Stimulated activated naive B cell treated with anti-CD40 and anti-IgM and Interleukin-4, amounts not matched to agents 10 μg/mL and 1 μg/mL and 100 μg/mL, for 72 hours (primary cell): Measurements from ENCODE around the gene NFIA.
A peak's percentile ranks its signal among the peaks of the same experiment; 100 is the strongest.

ENCODE experiments used
- ATAC-seq, 2 donors: fragments of 150-1000 bp; cut with Tn5 transposase; replicated peaks; 2 replicates each; pipeline ENCODE4 v1.10.0; 2021; ENCODE audit warnings: moderate library complexity in 1 of 2
- DNase-seq: peaks from one replicate; pipeline ENCODE4 v3.0.0; 2021
- H3K27ac Mint-ChIP-seq: one replicate; pipeline ENCODE4 v1.8.0; 2022; ENCODE audit warnings: mild to moderate bottlenecking, mixed read lengths
- H3K27me3 Mint-ChIP-seq, 2 donors: one replicate each; pipeline ENCODE4 v1.8.0; 2022; ENCODE audit warnings: mixed read lengths in 2 of 2
- H3K36me3 Mint-ChIP-seq, 2 donors: one replicate each; pipeline ENCODE4 v1.8.0; 2022; ENCODE audit warnings: mixed read lengths in 2 of 2, mild to moderate bottlenecking in 1 of 2
- H3K4me1 Mint-ChIP-seq, 2 donors: one replicate each; pipeline ENCODE4 v1.8.0; 2022; ENCODE audit warnings: mixed read lengths in 2 of 2, mild to moderate bottlenecking in 1 of 2
- H3K4me3 Mint-ChIP-seq, 2 donors: one replicate each; pipeline ENCODE4 v1.8.0; 2022; ENCODE audit warnings: mild to moderate bottlenecking in 2 of 2, mixed read lengths in 2 of 2, moderate library complexity in 1 of 2
- H3K9me3 Mint-ChIP-seq, 2 donors: one replicate each; pipeline ENCODE4 v1.8.0; 2022; ENCODE audit warnings: mixed read lengths in 2 of 2, mild to moderate bottlenecking in 1 of 2

Gene NFIA

GRCh38 chr1:61307422-61308142, 225.2 kb downstream of the NFIA start:
- Mint-ChIP-seq H3K4me1 (peaks cover 2 to 8% of the 10 kb centered on the region in 2 donors), H3K9me3 (no peaks in the 10 kb centered on the region), H3K27me3 (peaks cover 5 to 8% of the 10 kb centered on the region in 2 donors), H3K27ac (no peak overlapping the region), H3K36me3 (no peaks in the 10 kb centered on the region), H3K4me3 (no peak overlapping the region)
- ATAC-seq (no peak), DNase-seq (no peak)

GRCh38 chr1:61310057-61310456, 227.7 kb downstream of the NFIA start:
- Mint-ChIP-seq H3K27ac (no peak overlapping the region), H3K9me3 (no peaks in the 10 kb centered on the region), H3K4me3 (no peak overlapping the region), H3K36me3 (no peaks in the 10 kb centered on the region), H3K4me1 (no peaks in the 10 kb centered on the region), H3K27me3 (peaks cover 0 to 8% of the 10 kb centered on the region in 2 donors)
- ATAC-seq (no peak), DNase-seq (no peak)

- Mint-ChIP-seq H3K4me3 (no peak overlapping the region), H3K4me1 (no peaks in the 10 kb centered on the region), H3K27ac (no peak overlapping the region), H3K36me3 (no peaks in the 10 kb centered on the region), H3K9me3 (no peaks in the 10 kb centered on the region), H3K27me3 (peaks cover 0 to 8% of the 10 kb centered on the region in 2 donors)
- no peak for ATAC-seq
- DNase-seq, result no peak
Observed at GRCh38 chr1:61310538-61310937, 228.2 kb downstream of the NFIA start.

GRCh38 chr1:61313906-61314422, 231.6 kb downstream of the NFIA start:
- Mint-ChIP-seq H3K4me3 (no peak overlapping the region), H3K27me3 (peaks cover 0 to 6% of the 10 kb centered on the region in 2 donors), H3K36me3 (no peaks in the 10 kb centered on the region), H3K9me3 (no peaks in the 10 kb centered on the region), H3K4me1 (peaks cover 5 to 7% of the 10 kb centered on the region in 2 donors), H3K27ac (no peak overlapping the region)
- DNase-seq (no peak), ATAC-seq (no peak)

GRCh38 chr1:61315011-61315410, 232.7 kb downstream of the NFIA start:
- Mint-ChIP-seq H3K27ac (no peak overlapping the region), H3K36me3 (no peaks in the 10 kb centered on the region), H3K4me3 (no peak overlapping the region), H3K9me3 (no peaks in the 10 kb centered on the region), H3K27me3 (no peaks in the 10 kb centered on the region), H3K4me1 (peaks cover 8 to 16% of the 10 kb centered on the region in 2 donors)
- DNase-seq (no peak), ATAC-seq (no peak)

- DNase-seq (no peak), ATAC-seq (no peak)
- Mint-ChIP-seq H3K9me3 (no peaks in the 10 kb centered on the region), H3K27ac (no peak overlapping the region), H3K36me3 (no peaks in the 10 kb centered on the region), H3K4me1 (peaks cover 8 to 16% of the 10 kb centered on the region in 2 donors), H3K4me3 (no peak overlapping the region), H3K27me3 (peaks cover 0 to 5% of the 10 kb centered on the region in 2 donors)
Observed at GRCh38 chr1:61316493-61316892, 234.1 kb downstream of the NFIA start.

- peaks cover 0 to 5% of the 10 kb centered on the region in 2 donors for H3K27me3 Mint-ChIP-seq
- ATAC-seq (peak; percentile 96 to 99), DNase-seq (peak; percentile 9)
- no peaks in the 10 kb centered on the region for H3K36me3 Mint-ChIP-seq
- H3K27ac Mint-ChIP-seq, result no peak overlapping the region
- H3K9me3 Mint-ChIP-seq, result no peaks in the 10 kb centered on the region
- H3K4me3 Mint-ChIP-seq, result peak overlapping the region; percentile 9 to 30
- H3K4me1 Mint-ChIP-seq, result peaks cover 8 to 16% of the 10 kb centered on the region in 2 donors
Observed at GRCh38 chr1:61318319-61319125, 236.2 kb downstream of the NFIA start.

GRCh38 chr1:61320575-61320974, 238.2 kb downstream of the NFIA start:
- no peaks in the 10 kb centered on the region for H3K36me3 Mint-ChIP-seq
- no peak overlapping the region for H3K4me3 Mint-ChIP-seq
- ATAC-seq, result no peak
- H3K27me3 Mint-ChIP-seq, result peaks cover 0 to 5% of the 10 kb centered on the region in 2 donors
- no peaks in the 10 kb centered on the region for H3K9me3 Mint-ChIP-seq
- DNase-seq, result no peak
- no peak overlapping the region for H3K27ac Mint-ChIP-seq
- peaks cover 8 to 20% of the 10 kb centered on the region in 2 donors for H3K4me1 Mint-ChIP-seq

GRCh38 chr1:61322008-61322744, 239.8 kb downstream of the NFIA start:
- Mint-ChIP-seq H3K36me3 (no peaks in the 10 kb centered on the region), H3K4me3 (no peak overlapping the region), H3K9me3 (no peaks in the 10 kb centered on the region), H3K4me1 (peaks cover 8 to 20% of the 10 kb centered on the region in 2 donors), H3K27me3 (peaks cover 0 to 5% of the 10 kb centered on the region in 2 donors), H3K27ac (no peak overlapping the region)
- ATAC-seq (no peak), DNase-seq (no peak)

GRCh38 chr1:61322769-61323168, 240.4 kb downstream of the NFIA start:
- ATAC-seq (no peak), DNase-seq (no peak)
- no peaks in the 10 kb centered on the region for H3K9me3 Mint-ChIP-seq
- H3K36me3 Mint-ChIP-seq, result no peaks in the 10 kb centered on the region
- H3K27me3 Mint-ChIP-seq, result peaks cover 0 to 5% of the 10 kb centered on the region in 2 donors
- H3K27ac Mint-ChIP-seq, result no peak overlapping the region
- no peak overlapping the region for H3K4me3 Mint-ChIP-seq
- peaks cover 8 to 20% of the 10 kb centered on the region in 2 donors for H3K4me1 Mint-ChIP-seq

GRCh38 chr1:61323681-61324328, 241.4 kb downstream of the NFIA start:
- Mint-ChIP-seq H3K27ac (no peak overlapping the region), H3K4me1 (peaks cover 5 to 15% of the 10 kb centered on the region in 2 donors), H3K27me3 (peaks cover 0 to 5% of the 10 kb centered on the region in 2 donors), H3K9me3 (no peaks in the 10 kb centered on the region), H3K36me3 (no peaks in the 10 kb centered on the region), H3K4me3 (no peak overlapping the region)
- no peak for DNase-seq
- no peak for ATAC-seq

GRCh38 chr1:61326713-61327112, 244.4 kb downstream of the NFIA start:
- DNase-seq (no peak), ATAC-seq (no peak)
- H3K27ac Mint-ChIP-seq, result no peak overlapping the region
- H3K4me1 Mint-ChIP-seq, result peaks cover 0 to 4% of the 10 kb centered on the region in 2 donors
- H3K9me3 Mint-ChIP-seq, result no peaks in the 10 kb centered on the region
- H3K27me3 Mint-ChIP-seq, result peaks cover 0 to 5% of the 10 kb centered on the region in 2 donors
- no peak overlapping the region for H3K4me3 Mint-ChIP-seq
- H3K36me3 Mint-ChIP-seq, result no peaks in the 10 kb centered on the region

- no peak for DNase-seq
- no peak overlapping the region for H3K4me3 Mint-ChIP-seq
- no peak overlapping the region for H3K27ac Mint-ChIP-seq
- ATAC-seq, result no peak
- H3K27me3 Mint-ChIP-seq, result peaks cover 0 to 5% of the 10 kb centered on the region in 2 donors
- no peaks in the 10 kb centered on the region for H3K9me3 Mint-ChIP-seq
- no peaks in the 10 kb centered on the region for H3K36me3 Mint-ChIP-seq
- H3K4me1 Mint-ChIP-seq, result peaks cover 2 to 8% of the 10 kb centered on the region in 2 donors
Observed at GRCh38 chr1:61327436-61327835, 245.1 kb downstream of the NFIA start.

- Mint-ChIP-seq H3K4me3 (no peak overlapping the region), H3K4me1 (peaks cover 5 to 10% of the 10 kb centered on the region in 2 donors), H3K27ac (no peak overlapping the region), H3K27me3 (peaks cover 0 to 5% of the 10 kb centered on the region in 2 donors), H3K9me3 (no peaks in the 10 kb centered on the region), H3K36me3 (no peaks in the 10 kb centered on the region)
- ATAC-seq (no peak), DNase-seq (no peak)
Observed at GRCh38 chr1:61329556-61329955, 247.2 kb downstream of the NFIA start.
